Measurements from ENCODE around the gene MOK. TPM values are rescaled to one million over a fixed set of nuclear protein-coding genes. Genes with fewer than 3 reads are reported as not detected.

Gene MOK
- total RNA-seq, 2 donors from 2014 or later = 8.4 to 10.0 TPM

Other genes with a start within 250 kb of the MOK start
- 100 to 1,000 TPM; 274 to 464 TPM for gene HSP90AA1, start 218.1 kb downstream of the MOK start, total RNA-seq
- 10 to 100 TPM; 27.6 to 28.0 TPM for gene WDR20, start 165.3 kb downstream of the MOK start, total RNA-seq
- 1 to 10 TPM; 5.0 to 6.6 TPM for gene ZNF839, start 14.6 kb upstream of the MOK start, total RNA-seq
- gene CINP, start 57.7 kb upstream of the MOK start, total RNA-seq = 10 to 100 TPM; 27.4 to 30.7 TPM
- gene TECPR2, start 57.8 kb upstream of the MOK start, total RNA-seq = 10 to 100 TPM; 34.3 to 45.5 TPM
- gene ANKRD9, start 204.6 kb upstream of the MOK start, total RNA-seq = 10 to 100 TPM; 14.0 TPM